K562 (cell line): ENCODE results near the gene BZW1. TPM values are rescaled to one million over a fixed set of nuclear protein-coding genes. Genes with fewer than 3 reads are reported as not detected.

ENCODE experiments used
- CREB3L1 ChIP-seq: fragments of 450-650 bp; IDR thresholded peaks from 2 replicates; pipeline ENCODE4 v1.6.1; 2014; ENCODE audit warnings: low read depth, mild to moderate bottlenecking, moderate library complexity, borderline replicate concordance
- ETV1 ChIP-seq: fragments of 450-650 bp; conservative IDR thresholded peaks from 2 replicates; pipeline ENCODE4 v1.6.1; 2016; ENCODE audit warnings: missing genetic modification characterization, control low read depth, low read depth, missing compliant biosample characterization
- FOXK1 ChIP-seq: sonication (generic); formaldehyde crosslinking; IDR thresholded peaks from 2 replicates; pipeline ENCODE4 v1.8.0; 2022; ENCODE audit warnings: missing genetic modification reagents, mild to moderate bottlenecking, borderline replicate concordance
- JUN ChIP-seq, 2 experiments: sonication (generic) in 1 of 2; formaldehyde crosslinking in 1 of 2; IDR thresholded peaks; 2 replicates each; pipeline versions ENCODE4 v1.6.1 to v1.8.0; 2012 to 2022; ENCODE audit warnings: borderline replicate concordance in 2 of 2, mild to moderate bottlenecking in 2 of 2, improper control_type of control experiment in 1 of 2, low read depth in 1 of 2, low read length in 1 of 2, missing genetic modification reagents in 1 of 2
- KDM5B ChIP-seq: fragments of 200-600 bp; sonication (generic); IDR thresholded peaks from 2 replicates; pipeline ENCODE4 v1.6.1; 2012; ENCODE audit warnings: low read depth, mild to moderate bottlenecking, moderate library complexity, low read length, control low read depth, inconsistent platforms; ENCODE audit not compliant: insufficient replicate concordance
- KHSRP ChIP-seq: fragments of 450-650 bp; IDR thresholded peaks from 2 replicates; pipeline ENCODE4 v1.6.1; 2017
- RAD51 ChIP-seq: fragments of 450-650 bp; IDR thresholded peaks from 2 replicates; pipeline ENCODE4 v1.7.1; 2016; ENCODE audit warnings: low read depth, mild to moderate bottlenecking, borderline replicate concordance
- RREB1 ChIP-seq: fragments of 250-450 bp; sonication (Bioruptor Pico); IDR thresholded peaks from 2 replicates; pipeline ENCODE4 v1.4.0; 2020
- SUPT5H ChIP-seq: fragments of 450-650 bp; IDR thresholded peaks from 2 replicates; pipeline ENCODE4 v1.6.1; 2016
- WHSC1 ChIP-seq: IDR thresholded peaks from one replicate; pipeline ENCODE4 v1.6.1; 2012; ENCODE audit warnings: low read length, control low read depth, inconsistent platforms
- ZBTB2 ChIP-seq: fragments of 450-650 bp; IDR thresholded peaks from 2 replicates; pipeline ENCODE4 v1.6.1; 2016; ENCODE audit warnings: antibody characterized with exemption
- ZNF274 ChIP-seq: IDR thresholded peaks from 2 replicates; pipeline ENCODE4 v1.6.1; 2011; ENCODE audit warnings: low read depth, mild to moderate bottlenecking, low read length, moderate library complexity, borderline replicate concordance
- ZNF655 ChIP-seq: fragments of 250-450 bp; sonication (Bioruptor Pico); IDR thresholded peaks from 2 replicates; pipeline ENCODE4 v1.5.0; 2021
- ZNF740 ChIP-seq, 3 experiments: fragments of 200-800 bp in 1 of 3; sonication (Bioruptor generic) in 1 of 3; sonication (generic) in 1 of 3; formaldehyde crosslinking in 1 of 3; IDR thresholded peaks; 2 replicates each; pipeline versions ENCODE4 v1.6.1 to v1.8.0; 2016 to 2022; ENCODE audit warnings: mild to moderate bottlenecking in 2 of 3, missing compliant biosample characterization in 2 of 3, missing genetic modification characterization in 2 of 3, missing genetic modification reagents in 1 of 3
- polyA plus RNA-seq, 8 experiments: library from polyadenylated mRNA; depleted of rRNA in 4 of 8; stranded (reverse) in 5 of 8; unstranded in 3 of 8; fragments of >200 nt; fragmentation: Nextera tagmentation in 2 of 8; fragmentation: Illumina TruSeq in 1 of 8; extraction: Ambion mirVana in 2 of 8; extraction: Trizol in 1 of 8; gene quantifications; 2 replicates each; pipeline versions ENCODE4 v1.2.1 to v1.2.3, GENCODE V29; 2011 to 2014; ENCODE audit warnings: inconsistent platforms in 1 of 8, missing spikeins in 1 of 8
- total RNA-seq, 7 experiments: library from RNA; depleted of rRNA in 6 of 7; stranded (reverse); fragments of >200 nt in 6 of 7; fragmentation: Illumina TruSeq in 2 of 7; extraction: Trizol in 2 of 7; gene quantifications; 2 replicates each; pipeline versions ENCODE4 v1.2.1 to v1.2.3, GENCODE V29; 2011 to 2021; ENCODE audit warnings: low replicate concordance in 1 of 7

Gene BZW1
- total and polyA plus RNA-seq, 9 of the 15 experiments (the other 6 are each of a cell fraction or from before 2014, with no cell fraction given): 110 to 244 (median 198) TPM

GRCh38 chr2:200864176-200865034, 52.7 kb downstream of the BZW1 start, which contains the start of gene CLK1 (continued):
- TF ChIP-seq ZBTB2: no peak
- TF ChIP-seq FOXK1 (CRISPR knock-in tag): peak; percentile 84; the same call in 1 of the 2 replicates
- no peak for TF ChIP-seq ETV1 (tag)
- TF ChIP-seq RREB1 (CRISPR knock-in tag): no peak
- no peak for TF ChIP-seq ZNF274
- no peak for TF ChIP-seq ZNF740 (CRISPR knock-in tag; IDR thresholded peaks at IDR 0.05)
- no peak for TF ChIP-seq ZNF740 (tag; IDR thresholded peaks at IDR 0.05)
- TF ChIP-seq CREB3L1: peak; percentile 53; the same call in 1 of the 2 replicates
- TF ChIP-seq ZNF655 (CRISPR knock-in tag): no peak
- no peak for TF ChIP-seq WHSC1
- TF ChIP-seq SUPT5H: peak; percentile 95
- 0 out of 2 replicates have a peak, but pooled peaks have one; percentile 40 for TF ChIP-seq KHSRP
- TF ChIP-seq RAD51: no peak
- 0 out of 2 replicates have a peak, but pooled peaks have one; percentile 12 for TF ChIP-seq JUN (IDR thresholded peaks at IDR 0.05; ENCODE audit: borderline replicate concordance, low read depth, low read length)
- 0 out of 2 replicates have a peak, but pooled peaks have one; percentile 42 for TF ChIP-seq JUN (CRISPR knock-in tag; IDR thresholded peaks at IDR 0.05; ENCODE audit: borderline replicate concordance)
- TF ChIP-seq KDM5B: peak; percentile 93
